ENCODE results near the gene ADORA1.

The ADORA1 gene

GRCh38 chr1:203161703-203162102 lies 34.2 kb downstream of the ADORA1 start:
- no peak for DNase-seq

DNA sequence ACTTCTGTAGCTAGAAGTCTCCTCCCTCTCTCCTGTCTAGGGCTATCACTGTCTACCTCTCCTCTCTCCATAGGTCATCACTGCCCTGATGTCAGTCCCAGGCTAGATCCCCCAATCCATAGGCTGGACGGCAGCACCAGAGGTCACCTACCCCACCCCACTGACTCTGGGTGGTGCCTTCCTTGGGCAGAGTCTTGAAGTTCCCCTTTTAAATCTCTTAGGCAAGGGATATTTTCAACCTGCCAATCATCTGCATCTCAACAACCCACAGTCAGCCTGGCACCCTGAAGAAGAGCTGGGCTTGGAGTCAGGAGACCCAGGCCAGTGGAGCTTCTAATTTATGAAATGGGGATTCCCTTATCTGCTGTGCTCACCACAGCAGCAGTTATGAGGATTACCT lies 34.9 kb downstream of the ADORA1 start:
- no peak for DNase-seq

DNA sequence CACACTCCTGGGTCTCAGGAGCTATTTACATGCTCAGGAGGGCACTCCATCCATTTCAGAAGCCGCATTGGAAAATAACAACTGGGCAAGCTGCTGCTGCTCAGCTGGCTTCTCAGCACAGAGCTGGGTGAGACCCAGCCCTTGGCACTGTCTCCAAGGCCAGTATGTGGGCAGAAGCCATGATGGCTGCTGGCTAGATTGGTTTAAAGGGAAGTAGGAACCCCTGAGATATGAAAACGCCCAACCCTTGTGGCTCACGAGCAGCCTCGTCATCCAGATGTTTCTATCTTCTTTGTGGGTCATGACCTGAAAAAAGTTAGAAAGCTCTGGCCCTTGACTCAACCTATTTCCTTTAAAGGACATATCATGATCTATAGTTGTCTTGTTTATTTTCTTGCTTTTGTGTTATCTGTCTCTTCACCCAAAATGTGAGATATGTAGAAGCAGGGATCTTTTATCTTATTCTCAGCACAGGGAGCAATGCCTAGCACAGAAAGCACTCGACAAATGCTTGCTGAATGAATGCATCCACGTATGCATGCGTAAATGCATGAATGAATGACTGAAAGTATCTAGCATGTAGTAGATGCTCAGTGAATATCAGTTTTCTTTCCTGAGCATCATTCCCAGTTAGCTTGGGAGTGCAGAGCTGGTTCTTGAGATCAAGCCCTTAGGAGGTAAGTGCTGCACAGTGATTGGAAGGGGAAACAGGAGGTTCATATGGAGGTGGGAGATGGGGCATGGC lies 36.5 kb downstream of the ADORA1 start:
- DNase-seq, result no peak

- DNase-seq, result no peak
These were observed 37.7 kb downstream of the ADORA1 start for GRCh38 chr1:203165101-203165799.

DNA sequence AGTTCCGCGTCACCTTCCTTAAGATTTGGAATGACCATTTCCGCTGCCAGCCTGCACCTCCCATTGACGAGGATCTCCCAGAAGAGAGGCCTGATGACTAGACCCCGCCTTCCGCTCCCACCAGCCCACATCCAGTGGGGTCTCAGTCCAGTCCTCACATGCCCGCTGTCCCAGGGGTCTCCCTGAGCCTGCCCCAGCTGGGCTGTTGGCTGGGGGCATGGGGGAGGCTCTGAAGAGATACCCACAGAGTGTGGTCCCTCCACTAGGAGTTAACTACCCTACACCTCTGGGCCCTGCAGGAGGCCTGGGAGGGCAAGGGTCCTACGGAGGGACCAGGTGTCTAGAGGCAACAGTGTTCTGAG lies 38.3 kb downstream of the ADORA1 start:
- DNase-seq, result no peak

DNA sequence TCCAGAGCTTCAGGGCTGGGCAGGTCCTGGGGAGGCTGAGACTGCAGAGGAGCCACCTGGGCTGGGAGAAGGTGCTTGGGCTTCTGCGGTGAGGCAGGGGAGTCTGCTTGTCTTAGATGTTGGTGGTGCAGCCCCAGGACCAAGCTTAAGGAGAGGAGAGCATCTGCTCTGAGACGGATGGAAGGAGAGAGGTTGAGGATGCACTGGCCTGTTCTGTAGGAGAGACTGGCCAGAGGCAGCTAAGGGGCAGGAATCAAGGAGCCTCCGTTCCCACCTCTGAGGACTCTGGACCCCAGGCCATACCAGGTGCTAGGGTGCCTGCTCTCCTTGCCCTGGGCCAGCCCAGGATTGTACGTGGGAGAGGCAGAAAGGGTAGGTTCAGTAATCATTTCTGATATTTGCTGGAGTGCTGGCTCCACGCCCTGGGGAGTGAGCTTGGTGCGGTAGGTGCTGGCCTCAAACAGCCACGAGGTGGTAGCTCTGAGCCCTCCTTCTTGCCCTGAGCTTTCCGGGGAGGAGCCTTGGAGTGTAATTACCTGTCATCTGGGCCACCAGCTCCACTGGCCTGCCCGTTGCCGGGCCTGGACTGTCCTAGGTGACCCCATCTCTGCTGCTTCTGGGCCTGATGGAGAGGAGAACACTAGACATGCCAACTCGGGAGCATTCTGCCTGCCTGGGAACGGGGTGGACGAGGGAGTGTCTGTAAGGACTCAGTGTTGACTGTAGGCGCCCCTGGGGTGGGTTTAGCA lies 38.8 kb downstream of the ADORA1 start:
- no peak for DNase-seq

DNA sequence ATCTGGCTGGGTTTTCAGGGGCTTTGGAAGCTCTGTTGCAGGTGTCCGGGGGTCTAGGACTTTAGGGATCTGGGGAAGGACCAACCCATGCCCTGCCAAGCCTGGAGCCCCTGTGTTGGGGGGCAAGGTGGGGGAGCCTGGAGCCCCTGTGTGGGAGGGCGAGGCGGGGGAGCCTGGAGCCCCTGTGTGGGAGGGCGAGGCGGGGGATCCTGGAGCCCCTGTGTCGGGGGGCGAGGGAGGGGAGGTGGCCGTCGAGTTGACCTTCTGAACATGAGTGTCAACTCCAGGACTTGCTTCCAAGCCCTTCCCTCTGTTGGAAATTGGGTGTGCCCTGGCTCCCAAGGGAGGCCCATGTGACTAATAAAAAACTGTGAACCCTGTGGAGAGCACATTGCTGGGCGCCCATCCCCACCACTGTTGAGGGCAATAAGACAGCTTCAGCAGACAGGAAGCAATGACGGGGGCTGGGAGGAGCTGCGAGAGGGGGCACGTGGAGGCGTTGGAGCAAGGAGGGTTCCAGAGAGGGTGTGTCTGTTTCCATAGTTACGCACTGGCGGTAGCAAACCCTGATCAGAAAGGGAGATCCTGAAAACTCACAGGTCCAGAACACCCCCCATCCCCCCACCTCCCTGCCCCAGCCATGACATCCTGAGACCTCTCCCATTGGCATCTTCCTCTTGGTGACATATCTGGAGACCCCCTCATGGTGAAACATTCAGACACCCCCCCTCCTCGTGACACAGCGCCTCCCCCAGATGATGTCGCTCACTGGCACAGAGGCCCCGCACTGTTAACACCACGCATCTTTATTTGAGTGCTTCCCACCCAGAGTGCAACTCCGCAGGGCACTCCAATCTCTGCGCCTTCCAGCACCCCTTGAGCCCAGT lies 39.7 kb downstream of the ADORA1 start:
- no peak for DNase-seq

DNA sequence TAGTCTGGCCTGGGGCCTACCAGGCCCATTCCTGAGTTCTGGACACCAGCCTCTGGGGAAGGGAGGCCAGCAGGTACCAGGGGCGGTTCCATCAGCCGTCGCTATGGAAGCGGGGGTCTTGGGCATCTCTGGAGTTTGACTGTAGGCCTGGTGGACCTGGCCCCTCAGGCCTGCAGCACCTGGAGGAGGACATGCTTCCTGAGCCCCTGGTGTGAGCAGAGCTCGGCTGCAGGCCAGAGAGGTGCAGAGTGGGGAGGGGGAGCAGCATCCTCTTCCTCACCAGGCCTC lies 40.3 kb downstream of the ADORA1 start:
- DNase-seq, result no peak

DNA sequence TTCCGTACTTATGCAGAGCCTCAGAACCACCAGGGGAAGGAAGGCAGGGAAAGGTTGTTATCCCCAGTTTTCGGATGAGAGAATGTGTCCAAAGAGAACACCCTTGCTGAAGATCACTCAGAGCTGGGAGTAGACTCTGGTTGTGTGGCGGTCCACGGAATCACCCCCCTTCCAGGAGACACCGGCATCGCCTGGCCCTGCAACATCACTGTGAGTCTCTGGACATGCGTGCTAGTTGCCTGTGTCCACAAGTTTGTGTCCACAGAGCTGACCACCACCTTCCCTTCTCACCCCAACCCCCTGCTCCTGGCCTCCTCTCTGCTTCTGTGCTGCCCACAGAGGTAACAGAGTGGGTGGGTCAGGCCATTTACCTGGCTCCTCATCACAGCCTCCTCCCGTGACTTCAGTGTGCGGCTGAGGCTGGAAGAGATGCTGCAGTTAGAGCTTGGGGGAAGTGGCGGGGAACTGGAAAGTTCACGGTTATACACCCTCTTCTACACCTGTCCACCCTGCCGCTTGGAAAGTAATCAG lies 40.8 kb downstream of the ADORA1 start:
- DNase-seq, result no peak

DNA sequence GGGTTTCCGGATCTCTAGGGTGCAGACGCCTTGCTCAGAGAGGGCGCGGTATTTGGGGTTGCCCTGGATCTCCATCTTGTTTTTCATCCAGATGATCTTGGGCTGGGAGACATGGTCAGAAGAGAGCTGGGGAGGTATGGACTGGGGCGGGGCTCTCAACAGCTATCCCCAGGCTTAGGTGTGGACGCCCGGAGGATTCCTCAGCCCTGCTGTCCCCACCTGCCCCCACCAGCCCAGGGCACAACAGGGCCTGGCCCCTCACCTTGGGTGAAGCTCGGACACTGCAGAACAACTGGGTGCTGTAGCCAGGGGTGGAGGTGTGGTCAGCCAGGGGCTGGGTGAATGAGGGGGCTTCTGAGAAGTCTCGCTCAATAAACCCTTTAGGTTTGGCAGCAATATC lies 41.5 kb downstream of the ADORA1 start:
- DNase-seq, result no peak

GRCh38 chr1:203169770-203170520 lies 42.4 kb downstream of the ADORA1 start:
- no peak for DNase-seq

GRCh38 chr1:203170625-203171330 lies 43.3 kb downstream of the ADORA1 start:
- DNase-seq, result no peak

DNA sequence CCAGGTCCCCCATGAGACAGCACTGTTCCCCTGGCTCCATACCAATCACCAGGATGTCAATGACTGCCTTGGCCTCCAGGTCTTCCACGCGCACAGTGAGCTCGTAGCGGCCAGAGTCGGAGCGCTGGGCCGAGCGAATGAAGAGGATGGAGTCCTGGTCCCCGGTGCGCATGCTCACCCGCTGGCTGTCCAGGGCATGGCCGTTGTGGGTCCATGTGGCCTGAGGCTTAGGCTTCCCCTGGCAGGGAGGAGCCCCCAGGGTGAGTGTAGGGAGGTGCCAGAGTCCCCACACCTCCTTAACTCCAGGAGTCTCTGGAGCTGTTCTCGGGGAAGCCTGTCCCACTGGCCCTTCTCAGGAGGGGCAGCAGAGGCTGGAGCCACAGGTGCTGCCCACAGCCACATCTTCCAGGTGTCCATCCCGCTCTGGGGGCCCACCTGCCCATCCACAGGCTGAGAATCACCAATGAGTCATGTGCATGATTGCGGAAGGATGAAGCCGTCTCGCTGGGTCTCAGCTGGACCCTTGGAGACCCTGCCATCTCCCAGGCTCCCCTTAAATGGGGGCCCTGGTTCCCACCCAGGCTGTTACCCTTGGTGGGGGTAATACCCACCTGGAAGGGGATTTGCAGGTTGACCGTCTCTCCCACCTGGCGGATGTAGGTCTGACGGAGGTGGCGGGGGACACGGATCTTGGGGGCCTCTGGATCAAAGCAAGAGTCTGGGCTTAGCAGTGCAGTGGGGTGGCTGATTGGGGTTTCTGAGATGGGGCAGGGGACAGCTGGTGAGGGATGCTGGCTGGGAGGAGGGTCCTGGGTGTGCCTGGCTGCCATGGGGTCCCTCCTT lies 44.0 kb downstream of the ADORA1 start:
- DNase-seq, result no peak

DNA sequence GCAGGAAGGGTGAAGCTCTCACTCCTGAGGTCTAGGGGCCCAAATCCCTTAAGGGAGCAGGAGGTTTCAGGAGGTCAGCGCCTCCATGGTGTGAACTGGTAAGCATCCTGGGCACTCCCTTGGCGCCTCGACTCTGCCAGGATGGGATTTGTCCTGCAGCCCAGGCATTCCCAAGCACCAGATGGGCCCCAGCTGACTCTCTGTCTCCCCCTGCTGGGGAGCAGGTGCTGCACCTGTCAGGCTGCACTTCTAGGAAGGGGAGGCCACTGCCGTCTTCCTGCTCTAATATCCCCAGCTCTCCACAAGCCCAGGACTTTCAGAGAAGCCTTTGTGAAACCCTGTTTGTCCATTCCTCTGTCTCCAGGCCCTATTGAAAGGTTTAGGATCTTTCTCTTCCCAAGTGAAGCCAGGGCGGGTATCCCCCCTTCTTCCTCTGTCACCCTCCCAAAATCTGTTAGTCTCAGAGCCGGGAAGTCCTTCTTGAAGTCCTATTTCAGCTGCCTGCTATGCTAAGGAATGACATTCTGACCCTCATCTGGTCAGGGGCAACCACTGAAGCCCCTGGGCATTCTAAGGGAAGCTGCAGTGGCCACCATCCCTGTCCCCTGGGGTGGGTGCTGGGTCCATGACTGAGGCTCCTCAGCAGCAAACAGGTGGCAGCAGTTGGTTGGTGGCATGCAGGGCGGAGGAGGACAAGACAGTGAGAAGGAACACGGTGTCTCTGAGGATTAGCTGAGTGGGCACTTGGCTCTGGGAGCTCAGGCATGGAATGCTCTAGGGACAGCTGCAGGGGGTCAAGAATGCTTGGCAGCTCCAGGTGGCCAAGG lies 44.9 kb downstream of the ADORA1 start:
- DNase-seq, result no peak

GRCh38 chr1:203173011-203173555 lies 45.6 kb downstream of the ADORA1 start:
- no peak for DNase-seq

- no peak for DNase-seq
These were observed 46.0 kb downstream of the ADORA1 start for GRCh38 chr1:203173566-203173965.

- no peak for DNase-seq
These were observed 46.9 kb downstream of the ADORA1 start for GRCh38 chr1:203174324-203174985.

DNA sequence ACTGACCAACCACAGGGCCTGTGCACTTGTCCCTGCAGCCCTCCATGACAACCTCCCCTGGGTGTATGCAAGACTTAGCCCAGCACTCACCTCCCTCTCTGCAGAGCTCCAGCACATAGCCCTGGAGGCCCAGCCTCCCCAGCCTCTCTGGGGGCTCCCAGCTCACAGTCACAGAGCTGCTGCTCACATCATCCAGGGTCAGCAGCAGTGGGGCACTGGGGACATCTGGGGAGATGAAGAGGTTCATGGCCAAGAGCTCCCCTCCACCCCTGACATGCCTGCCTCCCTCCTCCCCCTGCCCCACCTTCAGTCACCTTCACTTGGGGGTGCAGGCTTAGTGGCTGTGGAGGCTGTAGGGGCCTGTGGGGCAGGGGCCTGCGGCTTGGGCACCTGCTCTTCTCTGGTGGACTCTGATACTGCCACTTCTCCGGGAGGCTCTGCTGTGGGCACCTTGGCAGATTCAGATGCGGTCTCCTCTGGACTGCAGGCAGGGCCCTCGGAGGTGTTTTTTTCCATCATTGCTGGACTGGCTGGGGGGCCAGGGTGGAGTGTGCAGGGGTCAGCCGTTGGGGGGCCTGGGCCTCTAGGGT lies 47.8 kb downstream of the ADORA1 start, which contains the start of gene MYBPH:
TSS of gene MYBPH (minus strand) at position 590 of the 590 bp plus-strand sequence. CDS start at position 519, 71 bp downstream.
- no peak for DNase-seq

All from NCI-H187 treated with DMSO at 0.1 percent for 48 hours (cell line).